GM19328 (cell line): ENCODE results near the gene CMTM2.
"Not testable (repeated sequence)": the region's sequence is repeated elsewhere in the genome, so short reads cannot be mapped to it uniquely, and the experiment has no call there.

ENCODE experiments used
- ATAC-seq: cut with Tn5 transposase; IDR thresholded peaks from one replicate; pipeline ENCODE4 v1.9.1; 2021; ENCODE audit warnings: mild to moderate bottlenecking, moderate library complexity; ENCODE audit not compliant: unreplicated experiment

Gene CMTM2

GRCh38 chr16:66627611-66628378 lies 48.5 kb downstream of the CMTM2 start:
- ATAC-seq = not testable (repeated sequence)

GRCh38 chr16:66629856-66630255 lies 50.6 kb downstream of the CMTM2 start:
- ATAC-seq = no peak

- ATAC-seq = not testable (repeated sequence)
These were observed 51.4 kb downstream of the CMTM2 start for GRCh38 chr16:66630561-66631260.

- not testable (repeated sequence) for ATAC-seq
These were observed 52.3 kb downstream of the CMTM2 start for GRCh38 chr16:66631558-66631957.

GRCh38 chr16:66634527-66635196 lies 55.4 kb downstream of the CMTM2 start:
- ATAC-seq = no peak

GRCh38 chr16:66635406-66635805 lies 56.1 kb downstream of the CMTM2 start:
- ATAC-seq = no peak

GRCh38 chr16:66636199-66636598 lies 56.9 kb downstream of the CMTM2 start:
- ATAC-seq = no peak

- no peak for ATAC-seq
These were observed 58.5 kb downstream of the CMTM2 start for GRCh38 chr16:66637806-66638205.
